Tongue (tissue), 1 donor: Measurements from ENCODE around the gene MAGEA10. TPM values are rescaled to one million over a fixed set of nuclear protein-coding genes. Genes with fewer than 3 reads are reported as not detected.

Experiments
- total RNA-seq: library from RNA; depleted of rRNA; stranded (reverse); fragments of >200 nt; gene quantifications from one replicate; pipeline ENCODE4 v1.2.3, GENCODE V29; 2014

MAGEA10 gene
- total RNA-seq, 1 donor from 2014 or later, result not detected

Other genes with a start within 250 kb of the MAGEA10 start
- gene MAGEA4, start 225.7 kb downstream of the MAGEA10 start, total RNA-seq, result not detected
- 45.3 TPM for gene GABRE, start 163.9 kb downstream of the MAGEA10 start, total RNA-seq